ES-I3 (cell line): ENCODE data around the gene RNF157.

Experiments used
- H3K36me3 ChIP-seq: 2 replicates; pipeline ENCODE4 v1.6.1; 2013; ENCODE audit warnings: mild to moderate bottlenecking, low read length, control low read depth, moderate library complexity; ENCODE audit not compliant: insufficient read depth
- H3K4me1 ChIP-seq: 2 replicates; pipeline ENCODE4 v1.6.1; 2013; ENCODE audit warnings: mild to moderate bottlenecking, control low read depth, low read length; ENCODE audit not compliant: insufficient read depth
- H3K9ac ChIP-seq: 2 replicates; pipeline ENCODE4 v1.6.1; 2013; ENCODE audit warnings: low read depth, mild to moderate bottlenecking, low read length, moderate library complexity
- H3K9me3 ChIP-seq: 2 replicates; pipeline ENCODE4 v1.6.1; 2013; ENCODE audit warnings: mild to moderate bottlenecking, low read length, moderate library complexity; ENCODE audit not compliant: control insufficient read depth, insufficient read depth

RNF157 gene

DNA sequence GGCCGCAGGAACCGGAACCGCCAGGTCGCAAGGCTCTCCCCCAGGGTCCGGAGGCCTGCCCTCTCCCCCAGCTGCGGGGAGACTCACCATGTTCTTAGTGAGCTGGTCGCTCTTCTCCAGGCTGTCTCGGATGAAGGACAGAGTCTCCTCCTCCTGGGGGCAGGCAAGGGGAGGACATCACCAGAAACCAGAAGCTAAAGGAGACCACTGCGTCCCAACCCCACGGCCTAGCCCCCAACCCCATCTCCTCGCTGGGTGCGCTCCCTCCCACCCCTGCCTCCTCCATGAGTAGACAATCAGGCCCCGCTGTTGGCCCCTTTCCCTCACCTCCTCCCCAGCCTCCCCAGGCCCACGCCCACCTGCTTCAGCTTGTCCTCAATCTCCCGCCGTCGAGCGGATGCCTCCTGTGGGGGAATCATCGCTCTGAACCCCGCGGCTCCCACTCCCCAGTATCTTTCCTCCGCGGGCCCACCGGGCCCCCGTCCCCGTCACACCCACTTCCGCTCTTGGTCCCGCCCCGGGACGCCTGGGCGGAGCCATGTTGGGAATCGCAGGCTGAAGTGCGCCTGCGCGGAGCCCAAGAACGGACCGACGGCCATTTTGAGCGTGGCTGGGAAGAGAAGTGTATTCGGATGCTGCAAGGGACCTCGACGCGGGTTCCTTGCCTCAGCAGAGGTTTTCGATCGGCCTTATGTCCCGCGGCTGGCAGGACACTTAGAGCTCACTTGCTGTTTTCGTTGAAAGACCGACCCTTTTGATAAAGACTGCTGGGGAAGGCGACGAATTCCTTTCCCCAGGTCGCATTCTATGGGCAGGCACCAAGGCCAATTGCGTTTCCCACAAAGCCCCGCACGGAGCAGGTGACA lies 136.8 kb downstream of the RNF157 start, which contains the start of gene EXOC7:
Gene EXOC7 (minus strand): TSS at position 514 of the 866 bp plus-strand sequence. CDS start 95 bp downstream, at position 419.
- peaks cover 14% of the 10 kb centered on the region for H3K36me3 ChIP-seq
- no peaks in the 10 kb centered on the region for H3K9me3 ChIP-seq
- H3K4me1 ChIP-seq: peaks cover 12% of the 10 kb centered on the region
- peak within 1 kb of the TSS; percentile 76 for H3K9ac ChIP-seq

DNA sequence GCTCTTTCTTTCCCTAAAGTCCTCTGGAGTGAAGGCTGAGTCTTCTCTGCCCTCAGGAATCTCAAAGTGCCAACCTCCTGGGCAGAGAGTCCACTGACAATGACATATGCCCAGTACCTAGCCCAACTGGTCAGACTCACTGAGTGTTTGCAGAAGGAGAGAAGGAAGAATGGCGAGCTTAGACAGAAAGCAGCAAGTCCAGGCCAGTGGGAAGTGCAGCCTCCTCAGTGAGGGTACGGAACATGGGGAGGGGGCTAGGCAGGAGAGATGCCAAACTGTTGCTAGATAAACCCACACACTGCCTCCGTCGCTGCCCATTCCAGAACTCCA lies 137.4 kb downstream of the RNF157 start:
- Histone ChIP-seq H3K9me3 (no peaks in the 10 kb centered on the region), H3K9ac (peak overlapping the region; percentile 76), H3K36me3 (peaks cover 14% of the 10 kb centered on the region), H3K4me1 (peaks cover 12% of the 10 kb centered on the region)

DNA sequence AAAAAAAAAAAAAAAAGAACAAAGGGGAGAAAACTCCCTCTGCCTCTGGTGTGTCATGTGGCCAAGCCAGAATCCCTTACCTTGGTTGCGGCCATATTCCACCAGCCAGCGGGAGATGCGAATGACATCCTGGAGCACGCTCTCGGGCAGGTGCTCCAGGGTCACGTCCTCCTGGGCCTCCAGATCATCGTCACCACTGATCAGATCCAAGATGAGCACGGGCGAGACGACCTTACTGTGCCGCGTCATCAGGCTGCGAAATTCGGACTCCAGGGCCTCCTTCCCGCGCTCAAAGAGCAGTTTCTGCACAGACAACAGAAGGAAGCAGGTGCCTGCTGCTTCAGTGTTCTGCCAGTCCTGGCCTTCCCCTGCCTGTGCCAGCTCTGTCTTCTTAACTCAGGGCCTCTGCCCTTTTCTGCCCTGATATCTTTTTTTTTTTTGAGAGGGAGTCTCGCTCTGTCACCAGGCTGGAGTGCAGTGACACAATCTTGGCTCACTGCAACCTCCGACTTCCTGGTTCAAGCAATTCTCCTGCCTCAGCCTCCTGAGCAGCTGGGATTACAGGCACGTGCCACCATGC lies 142.5 kb downstream of the RNF157 start:
- Histone ChIP-seq H3K36me3 (peaks cover 41% of the 10 kb centered on the region), H3K9me3 (no peaks in the 10 kb centered on the region), H3K9ac (no peak overlapping the region), H3K4me1 (no peaks in the 10 kb centered on the region)

DNA sequence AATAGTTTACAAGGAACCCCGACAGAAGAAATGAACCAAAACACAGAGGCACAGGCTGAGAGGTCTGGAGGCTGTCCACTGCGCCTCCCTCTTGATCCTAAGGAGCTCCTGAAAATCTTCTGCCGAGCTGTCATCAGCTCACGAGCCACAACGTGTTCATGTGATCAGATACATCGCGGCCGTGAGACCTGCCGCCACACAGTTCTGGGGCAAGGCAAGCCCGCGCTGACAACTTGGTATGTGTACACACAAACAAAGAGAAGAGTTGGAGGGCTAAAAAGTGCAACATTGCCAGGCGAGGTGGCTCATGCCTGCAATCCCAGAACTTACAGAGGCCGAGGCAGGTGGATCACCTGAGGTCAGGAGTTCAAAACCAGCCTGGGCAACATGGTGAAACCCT lies 144.3 kb downstream of the RNF157 start:
- Histone ChIP-seq H3K36me3 (peaks cover 38% of the 10 kb centered on the region), H3K9ac (no peak overlapping the region), H3K4me1 (no peaks in the 10 kb centered on the region)

DNA sequence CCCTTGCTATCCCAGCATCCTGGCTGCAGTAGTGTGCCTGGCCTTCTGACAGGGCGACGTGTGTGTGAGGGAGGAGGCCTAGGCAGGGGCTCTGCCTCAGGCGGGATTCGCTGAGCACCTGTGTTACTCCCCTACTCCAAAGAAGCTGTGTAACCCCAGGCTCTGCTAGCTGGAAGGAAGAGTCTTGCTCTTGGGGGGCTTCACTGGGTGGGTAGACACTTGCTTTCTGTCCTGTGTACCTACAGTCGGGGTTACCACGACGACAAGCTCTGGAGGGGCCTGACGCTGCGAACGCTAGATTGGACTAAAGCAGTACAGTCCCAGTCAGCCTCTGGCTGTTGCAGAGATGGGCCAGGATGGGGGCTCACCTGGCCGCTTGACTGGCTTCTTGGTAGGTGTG lies 146.2 kb downstream of the RNF157 start:
- Histone ChIP-seq H3K9me3 (no peaks in the 10 kb centered on the region), H3K4me1 (no peaks in the 10 kb centered on the region), H3K36me3 (peaks cover 32% of the 10 kb centered on the region), H3K9ac (no peak overlapping the region)

More for the DNA sequence above, 144.3 kb downstream of the RNF157 start:
- H3K9me3 ChIP-seq: no peaks in the 10 kb centered on the region

DNA sequence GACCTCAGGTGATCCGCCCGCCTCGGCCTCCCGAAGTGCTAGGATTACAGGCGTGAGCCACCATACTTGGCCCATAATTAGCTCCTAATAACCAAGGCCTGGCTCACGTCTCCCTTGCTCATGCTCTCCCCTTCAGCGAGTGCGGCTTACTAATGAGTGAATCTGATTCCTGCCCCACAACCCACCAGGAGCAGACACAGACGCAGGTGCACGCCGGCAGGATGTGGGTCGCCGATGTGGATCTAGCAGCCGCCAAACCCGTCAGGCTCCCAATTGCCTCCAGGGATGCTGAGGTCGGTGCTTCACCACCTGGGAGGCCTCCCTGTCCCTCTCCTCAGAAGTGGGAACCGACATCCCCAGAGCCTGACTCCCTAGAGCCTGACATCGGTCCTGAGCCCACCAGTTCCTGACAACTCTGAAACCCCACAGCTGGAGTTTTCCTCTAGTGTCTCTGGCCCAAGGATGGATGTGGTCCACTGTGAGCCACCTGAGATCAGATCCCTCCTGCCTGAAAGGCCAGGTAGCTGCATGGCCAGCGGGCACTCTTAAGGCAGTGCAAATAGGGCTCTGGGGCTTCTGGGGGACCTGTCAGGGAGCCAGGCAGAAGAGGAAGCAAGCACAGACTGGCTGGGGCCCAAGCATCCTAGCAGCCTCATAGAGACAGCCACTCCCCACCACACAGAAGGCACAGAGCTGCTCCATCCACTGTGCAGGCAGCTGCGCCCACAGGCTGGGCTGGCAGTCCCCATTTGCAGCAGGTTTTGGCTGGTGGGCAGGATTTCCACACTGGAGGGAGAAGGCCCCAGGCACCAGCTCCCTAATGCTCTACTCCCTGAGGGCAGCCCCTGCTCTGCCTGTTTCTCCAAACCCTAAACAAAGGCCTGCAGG lies 147.5 kb downstream of the RNF157 start:
- Histone ChIP-seq H3K36me3 (peaks cover 38% of the 10 kb centered on the region), H3K4me1 (no peaks in the 10 kb centered on the region), H3K9me3 (no peaks in the 10 kb centered on the region), H3K9ac (no peak overlapping the region)
